HG03280 (cell line): ENCODE data around the gene MAPK1.
"Not testable (repeated sequence)": the region's sequence is repeated elsewhere in the genome, so short reads cannot be mapped to it uniquely, and the experiment has no call there.

ENCODE experiments used
- ATAC-seq: cut with Tn5 transposase; IDR thresholded peaks from one replicate; pipeline ENCODE4 v1.9.1; 2021; ENCODE audit warnings: mild to moderate bottlenecking, moderate library complexity; ENCODE audit not compliant: unreplicated experiment

MAPK1 gene

GRCh38 chr22:21759646-21760376, 107.6 kb downstream of the MAPK1 start:
- no peak for ATAC-seq

GRCh38 chr22:21759093-21759492, 108.4 kb downstream of the MAPK1 start:
- no peak for ATAC-seq

GRCh38 chr22:21758091-21758864, 109.2 kb downstream of the MAPK1 start:
- no peak for ATAC-seq

GRCh38 chr22:21755851-21756284, 111.6 kb downstream of the MAPK1 start:
- no peak for ATAC-seq

GRCh38 chr22:21754523-21754922, 112.9 kb downstream of the MAPK1 start:
- no peak for ATAC-seq

GRCh38 chr22:21753374-21754111, 113.9 kb downstream of the MAPK1 start:
- no peak for ATAC-seq

GRCh38 chr22:21752276-21752675, 115.2 kb downstream of the MAPK1 start:
- no peak for ATAC-seq

- ATAC-seq: no peak
Measured at GRCh38 chr22:21745948-21746347, 121.5 kb downstream of the MAPK1 start.

- not testable (repeated sequence) for ATAC-seq
Measured at GRCh38 chr22:21744917-21745316, 122.5 kb downstream of the MAPK1 start.

- ATAC-seq: no peak
Measured at GRCh38 chr22:21741790-21742189, 125.7 kb downstream of the MAPK1 start.

- ATAC-seq: no peak
Measured at GRCh38 chr22:21741059-21741458, 126.4 kb downstream of the MAPK1 start.

GRCh38 chr22:21739828-21740377, 127.5 kb downstream of the MAPK1 start:
- ATAC-seq: no peak

- no peak for ATAC-seq
Measured at GRCh38 chr22:21738966-21739365, 128.5 kb downstream of the MAPK1 start.

- no peak for ATAC-seq
Measured at GRCh38 chr22:21738081-21738480, 129.4 kb downstream of the MAPK1 start.

- no peak for ATAC-seq
Measured at GRCh38 chr22:21736948-21737347, 130.5 kb downstream of the MAPK1 start.

GRCh38 chr22:21736084-21736642, 131.3 kb downstream of the MAPK1 start:
- ATAC-seq: no peak

GRCh38 chr22:21735200-21736083, 132.0 kb downstream of the MAPK1 start, which contains the start of gene YPEL1:
TSS of gene YPEL1 (minus strand) at chr22:21735794. CDS start at chr22:21710744, 25,050 bp downstream.
- peak; percentile 85 for ATAC-seq

GRCh38 chr22:21734540-21735199, 132.8 kb downstream of the MAPK1 start:
- no peak for ATAC-seq

GRCh38 chr22:21731503-21731902, 135.9 kb downstream of the MAPK1 start:
- no peak for ATAC-seq
